K562 (cell line): Measurements from ENCODE around the gene EPHB3. TPM values are rescaled to one million over a fixed set of nuclear protein-coding genes. Genes with fewer than 3 reads are reported as not detected.

Experiments
- CAMTA2 ChIP-seq: fragments of 250-450 bp; sonication (Bioruptor Pico); conservative IDR thresholded peaks from 2 replicates; pipeline ENCODE4 v1.5.1; 2022
- FOXA1 ChIP-seq: fragments of 450-650 bp; IDR thresholded peaks from 2 replicates; pipeline ENCODE4 v1.6.1; 2016; ENCODE audit warnings: mild to moderate bottlenecking, borderline replicate concordance
- PBX2 ChIP-seq, 2 experiments: IDR thresholded peaks in 1 of 2; conservative IDR thresholded peaks in 1 of 2; 2 replicates each; pipeline ENCODE4 v1.6.1; 2016; ENCODE audit warnings: low read depth in 2 of 2, mild to moderate bottlenecking in 1 of 2, missing compliant biosample characterization in 1 of 2, missing genetic modification characterization in 1 of 2, moderate library complexity in 1 of 2
- SMARCB1 ChIP-seq: IDR thresholded peaks from 2 replicates; pipeline ENCODE4 v1.6.1; 2011; ENCODE audit warnings: improper control_type of control experiment, low read depth; ENCODE audit not compliant: insufficient read length
- TOE1 ChIP-seq, 2 experiments: fragments of 450-650 bp in 1 of 2; sonication (generic) in 1 of 2; formaldehyde crosslinking in 1 of 2; IDR thresholded peaks; 2 replicates each; pipeline versions ENCODE4 v1.7.1 to v1.8.0; 2016 to 2022; ENCODE audit warnings: borderline replicate concordance in 2 of 2, mild to moderate bottlenecking in 2 of 2, antibody characterized with exemption in 1 of 2, inconsistent platforms in 1 of 2, low read depth in 1 of 2, missing genetic modification reagents in 1 of 2, moderate library complexity in 1 of 2
- ZBTB40 ChIP-seq, 2 experiments: fragments of 450-650 bp in 1 of 2; sonication (generic) in 1 of 2; formaldehyde crosslinking in 1 of 2; IDR thresholded peaks; 2 replicates each; pipeline versions ENCODE4 v1.7.1 to v1.9.0; 2016 to 2022; ENCODE audit warnings: inconsistent platforms in 1 of 2, mild to moderate bottlenecking in 1 of 2, missing genetic modification reagents in 1 of 2
- ZNF232 ChIP-seq: sonication (generic); formaldehyde crosslinking; IDR thresholded peaks from 2 replicates; pipeline ENCODE4 v1.8.0; 2022; ENCODE audit warnings: mild to moderate bottlenecking, missing genetic modification reagents
- ZNF699 ChIP-seq: fragments of 250-450 bp; sonication (Bioruptor Pico); IDR thresholded peaks from 2 replicates; pipeline ENCODE4 v1.8.0; 2021; ENCODE audit warnings: mild to moderate bottlenecking, moderate library complexity; ENCODE audit not compliant: insufficient replicate concordance
- polyA plus RNA-seq, 8 experiments: library from polyadenylated mRNA; depleted of rRNA in 4 of 8; stranded (reverse) in 5 of 8; unstranded in 3 of 8; fragments of >200 nt; fragmentation: Nextera tagmentation in 2 of 8; fragmentation: Illumina TruSeq in 1 of 8; extraction: Ambion mirVana in 2 of 8; extraction: Trizol in 1 of 8; gene quantifications; 2 replicates each; pipeline versions ENCODE4 v1.2.1 to v1.2.3, GENCODE V29; 2011 to 2014; ENCODE audit warnings: inconsistent platforms in 1 of 8, missing spikeins in 1 of 8
- total RNA-seq, 7 experiments: library from RNA; depleted of rRNA in 6 of 7; stranded (reverse); fragments of >200 nt in 6 of 7; fragmentation: Illumina TruSeq in 2 of 7; extraction: Trizol in 2 of 7; gene quantifications; 2 replicates each; pipeline versions ENCODE4 v1.2.1 to v1.2.3, GENCODE V29; 2011 to 2021; ENCODE audit warnings: low replicate concordance in 1 of 7

Gene EPHB3
- total and polyA plus RNA-seq, 9 of the 15 experiments (the other 6 are each of a cell fraction or from before 2014, with no cell fraction given), result not detected

GRCh38 chr3:184593220-184593927 lies 31.8 kb downstream of the EPHB3 start (continued):
- no peak for TF ChIP-seq ZBTB40 (IDR thresholded peaks at IDR 0.05)
- TF ChIP-seq ZBTB40 (CRISPR knock-in tag; IDR thresholded peaks at IDR 0.05), result no peak
- no peak for TF ChIP-seq FOXA1
- TF ChIP-seq ZNF699 (CRISPR knock-in tag), result no peak
- TF ChIP-seq SMARCB1, result no peak
- no peak for TF ChIP-seq PBX2 (CRISPR knock-in tag; IDR thresholded peaks at IDR 0.05; ENCODE audit: low read depth)
- TF ChIP-seq PBX2 (tag; conservative IDR thresholded peaks at IDR 0.05; ENCODE audit: low read depth), result no peak
- TF ChIP-seq CAMTA2 (CRISPR knock-in tag), result no peak
- TF ChIP-seq ZNF232 (CRISPR knock-in tag), result no peak
- TF ChIP-seq TOE1 (IDR thresholded peaks at IDR 0.05; ENCODE audit: borderline replicate concordance), result no peak
- no peak for TF ChIP-seq TOE1 (CRISPR knock-in tag; IDR thresholded peaks at IDR 0.05; ENCODE audit: borderline replicate concordance, low read depth)
